ENCODE data around the gene EXOC4. TPM values are rescaled to one million over a fixed set of nuclear protein-coding genes. Genes with fewer than 3 reads are reported as not detected.

EXOC4 gene
- total RNA-seq, 2 donors from 2014 or later = 106 to 115 TPM

- no peak overlapping the region for H3K4me3 ChIP-seq (ENCODE audit: low read length)
- H3K36me3 ChIP-seq (ENCODE audit: control insufficient read depth, insufficient read depth, low read length) = no peaks in the 10 kb centered on the region
- 92 to 95% methylated on average over 4 to 5 of the region's 5 CpGs for WGBS, 2 experiments (ENCODE audit: insufficient coverage in 1 of 2, insufficient read length in 1 of 2)
- H3K36me3 Mint-ChIP-seq (ENCODE audit: low read depth) = no peaks in the 10 kb centered on the region
- no peaks in the 10 kb centered on the region for H3K27me3 ChIP-seq (ENCODE audit: control insufficient read depth, insufficient read depth, low read length, poor library complexity, severe bottlenecking)
- H3K27me3 Mint-ChIP-seq (ENCODE audit: insufficient read depth) = no peaks in the 10 kb centered on the region
- H3K9me3 ChIP-seq (ENCODE audit: control insufficient read depth, low read length) = no peaks in the 10 kb centered on the region
- H3K27ac ChIP-seq (ENCODE audit: low read depth, low read length) = no peak overlapping the region
- peaks cover 1% of the 10 kb centered on the region for H3K4me1 Mint-ChIP-seq
- H3K9ac ChIP-seq (ENCODE audit: extremely low read depth, low read length, poor library complexity, severe bottlenecking) = no peak overlapping the region
- no peak for TF ChIP-seq CTCF (conservative IDR thresholded peaks at IDR 0.05)
- no peaks in the 10 kb centered on the region for H3K4me1 ChIP-seq (ENCODE audit: control insufficient read depth, insufficient read depth, low read length)
- no peak for DNase-seq
- no peak overlapping the region for H3K27ac Mint-ChIP-seq
- H3K4me3 Mint-ChIP-seq = no peak overlapping the region
- H3K9me3 Mint-ChIP-seq = no peaks in the 10 kb centered on the region
These were observed 480.5 kb downstream of the EXOC4 start for GRCh38 chr7:133733401-133733800.

GRCh38 chr7:133735222-133735621 lies 482.3 kb downstream of the EXOC4 start:
- TF ChIP-seq CTCF (conservative IDR thresholded peaks at IDR 0.05) = no peak
- no peak overlapping the region for H3K27ac ChIP-seq (ENCODE audit: low read depth, low read length)
- no peak overlapping the region for H3K4me3 Mint-ChIP-seq
- no peaks in the 10 kb centered on the region for H3K36me3 ChIP-seq (ENCODE audit: control insufficient read depth, insufficient read depth, low read length)
- WGBS, 2 experiments (ENCODE audit: insufficient coverage in 1 of 2, insufficient read length in 1 of 2) = no CpG with 5 or more reads among the region's 1 CpG
- no peak overlapping the region for H3K4me3 ChIP-seq (ENCODE audit: low read length)
- no peaks in the 10 kb centered on the region for H3K27me3 ChIP-seq (ENCODE audit: control insufficient read depth, insufficient read depth, low read length, poor library complexity, severe bottlenecking)
- H3K27ac Mint-ChIP-seq = no peak overlapping the region
- H3K9me3 ChIP-seq (ENCODE audit: control insufficient read depth, low read length) = no peaks in the 10 kb centered on the region
- H3K9me3 Mint-ChIP-seq = no peaks in the 10 kb centered on the region
- H3K4me1 ChIP-seq (ENCODE audit: control insufficient read depth, insufficient read depth, low read length) = no peaks in the 10 kb centered on the region
- no peaks in the 10 kb centered on the region for H3K36me3 Mint-ChIP-seq (ENCODE audit: low read depth)
- no peak for DNase-seq
- no peaks in the 10 kb centered on the region for H3K27me3 Mint-ChIP-seq (ENCODE audit: insufficient read depth)
- peaks cover 1% of the 10 kb centered on the region for H3K4me1 Mint-ChIP-seq
- H3K9ac ChIP-seq (ENCODE audit: extremely low read depth, low read length, poor library complexity, severe bottlenecking) = no peak overlapping the region

GRCh38 chr7:133739817-133740216 lies 486.9 kb downstream of the EXOC4 start:
- Histone ChIP-seq H3K4me1 (ENCODE audit: control insufficient read depth, insufficient read depth, low read length) (peaks cover 6% of the 10 kb centered on the region), H3K9me3 (ENCODE audit: control insufficient read depth, low read length) (no peaks in the 10 kb centered on the region), H3K36me3 (ENCODE audit: control insufficient read depth, insufficient read depth, low read length) (no peaks in the 10 kb centered on the region), H3K27ac (ENCODE audit: low read depth, low read length) (no peak overlapping the region), H3K4me3 (ENCODE audit: low read length) (no peak overlapping the region), H3K27me3 (ENCODE audit: control insufficient read depth, insufficient read depth, low read length, poor library complexity, severe bottlenecking) (no peaks in the 10 kb centered on the region), H3K9ac (ENCODE audit: extremely low read depth, low read length, poor library complexity, severe bottlenecking) (no peak overlapping the region)
- DNase-seq = no peak
- no peaks in the 10 kb centered on the region for H3K36me3 Mint-ChIP-seq (ENCODE audit: low read depth)
- no peaks in the 10 kb centered on the region for H3K9me3 Mint-ChIP-seq
- no peak for TF ChIP-seq CTCF (conservative IDR thresholded peaks at IDR 0.05)
- H3K27ac Mint-ChIP-seq = no peak overlapping the region
- no peaks in the 10 kb centered on the region for H3K27me3 Mint-ChIP-seq (ENCODE audit: insufficient read depth)
- H3K4me3 Mint-ChIP-seq = no peak overlapping the region
- peaks cover 14% of the 10 kb centered on the region for H3K4me1 Mint-ChIP-seq
- no CpG with 5 or more reads among the region's 1 CpG for WGBS, 2 experiments (ENCODE audit: insufficient coverage in 1 of 2, insufficient read length in 1 of 2)
